ENCODE measurements around the gene ATG12.

DNA sequence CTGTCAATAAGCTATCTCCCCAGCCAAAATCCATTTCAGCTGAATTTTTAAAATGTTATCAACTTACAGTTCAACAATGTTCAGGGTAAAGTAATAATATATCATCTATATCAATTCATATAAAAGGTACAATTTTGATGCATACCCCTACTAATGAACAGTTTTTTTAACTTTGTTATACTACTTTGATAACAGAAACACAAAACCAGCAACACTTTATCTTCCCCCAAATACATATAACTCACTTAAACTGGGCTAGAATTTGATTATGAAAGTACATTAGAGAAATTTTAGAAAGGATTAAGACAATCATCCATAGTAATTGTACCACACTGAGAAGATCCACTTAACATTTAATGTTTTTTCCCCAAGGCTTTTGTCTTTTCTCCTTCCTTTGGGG lies 30.0 kb downstream of the ATG12 start:
- TF ChIP-seq, protein P1, sequence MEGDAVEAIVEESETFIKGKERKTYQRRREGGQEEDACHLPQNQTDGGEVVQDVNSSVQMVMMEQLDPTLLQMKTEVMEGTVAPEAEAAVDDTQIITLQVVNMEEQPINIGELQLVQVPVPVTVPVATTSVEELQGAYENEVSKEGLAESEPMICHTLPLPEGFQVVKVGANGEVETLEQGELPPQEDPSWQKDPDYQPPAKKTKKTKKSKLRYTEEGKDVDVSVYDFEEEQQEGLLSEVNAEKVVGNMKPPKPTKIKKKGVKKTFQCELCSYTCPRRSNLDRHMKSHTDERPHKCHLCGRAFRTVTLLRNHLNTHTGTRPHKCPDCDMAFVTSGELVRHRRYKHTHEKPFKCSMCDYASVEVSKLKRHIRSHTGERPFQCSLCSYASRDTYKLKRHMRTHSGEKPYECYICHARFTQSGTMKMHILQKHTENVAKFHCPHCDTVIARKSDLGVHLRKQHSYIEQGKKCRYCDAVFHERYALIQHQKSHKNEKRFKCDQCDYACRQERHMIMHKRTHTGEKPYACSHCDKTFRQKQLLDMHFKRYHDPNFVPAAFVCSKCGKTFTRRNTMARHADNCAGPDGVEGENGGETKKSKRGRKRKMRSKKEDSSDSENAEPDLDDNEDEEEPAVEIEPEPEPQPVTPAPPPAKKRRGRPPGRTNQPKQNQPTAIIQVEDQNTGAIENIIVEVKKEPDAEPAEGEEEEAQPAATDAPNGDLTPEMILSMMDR (IDR thresholded peaks at IDR 0.05): no peak
- no peak for TF ChIP-seq POLR2AphosphoS5 (IDR thresholded peaks at IDR 0.05)
